Neutrophil (primary cell): ENCODE measurements around the gene ABCA5.

Experiments
- H3K27ac ChIP-seq: fragments of 200-600 bp; sonication (generic); 2 replicates; pipeline ENCODE4 v1.5.1; 2016; ENCODE audit warnings: mild to moderate bottlenecking, moderate library complexity
- H3K27me3 ChIP-seq: fragments of 200-600 bp; sonication (generic); 2 replicates; pipeline ENCODE4 v1.6.0; 2016; ENCODE audit warnings: mild to moderate bottlenecking
- H3K36me3 ChIP-seq: fragments of 200-600 bp; sonication (generic); 2 replicates; pipeline ENCODE4 v1.5.1; 2017
- H3K4me1 ChIP-seq, 2 experiments: fragments of 200-600 bp in 1 of 2; sonication (generic) in 1 of 2; 1 replicate in 1 of 2; 2 replicates in 1 of 2; pipeline versions ENCODE4 v1.5.1 to v1.6.1; 2013 to 2016; ENCODE audit warnings: low read depth in 1 of 2, low read length in 1 of 2, mild to moderate bottlenecking in 1 of 2, moderate library complexity in 1 of 2; ENCODE audit not compliant: control insufficient read depth in 1 of 2, insufficient read depth in 1 of 2
- H3K4me3 ChIP-seq, 2 experiments: fragments of 200-600 bp in 1 of 2; sonication (generic) in 1 of 2; 1 replicate in 1 of 2; 2 replicates in 1 of 2; pipeline ENCODE4 v1.5.1; 2013 to 2016; ENCODE audit warnings: low read depth in 1 of 2, low read length in 1 of 2, mild to moderate bottlenecking in 1 of 2, moderate library complexity in 1 of 2
- H3K9me3 ChIP-seq: fragments of 200-600 bp; sonication (generic); 2 replicates; pipeline ENCODE4 v1.5.1; 2016
- TF ChIP-seq, protein P1 (sequence below): fragments of 200-600 bp; sonication (generic); IDR thresholded peaks from 2 replicates; pipeline ENCODE4 v1.5.1; 2016; ENCODE audit warnings: antibody characterized with exemption

ABCA5 gene

DNA sequence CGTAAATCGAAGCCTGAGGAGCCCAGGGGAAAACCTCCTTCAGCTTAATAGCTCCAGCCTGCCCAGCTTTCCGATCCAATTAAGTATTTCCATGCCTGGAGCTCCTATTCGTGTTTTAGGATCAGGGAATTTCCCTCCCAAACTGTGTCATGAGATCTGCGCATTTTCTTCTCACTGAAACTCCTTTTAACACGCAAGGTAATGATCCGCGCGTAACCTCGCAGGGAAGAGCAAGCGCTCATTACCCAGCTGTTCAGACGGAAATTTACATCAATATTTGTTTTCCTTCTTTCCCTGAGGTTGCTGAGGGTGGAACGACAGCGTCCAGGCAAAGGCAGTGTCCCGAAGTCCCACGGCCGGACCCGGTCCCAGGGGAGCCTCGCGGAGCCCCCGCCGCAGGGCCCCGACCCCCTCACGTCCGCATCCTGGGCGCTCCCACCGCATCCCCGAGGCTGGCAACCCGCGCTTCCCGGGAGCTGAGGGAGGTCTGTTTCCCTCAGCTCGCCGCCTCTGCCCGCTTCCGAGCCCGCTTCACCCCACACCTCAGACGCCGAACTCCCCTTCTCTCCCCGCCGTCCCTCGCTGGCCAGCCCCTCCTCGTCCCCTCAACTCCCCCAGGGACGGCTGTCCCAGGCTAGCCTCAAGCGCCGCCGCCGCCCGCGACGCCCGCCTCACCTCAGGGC lies 415 bp downstream of the ABCA5 start:
- H3K4me1 ChIP-seq = peaks cover 16 to 19% of the 10 kb centered on the region in 2 experiments
- peak overlapping the region; percentile 83 to 84 for H3K4me3 ChIP-seq
- TF ChIP-seq, protein P1, sequence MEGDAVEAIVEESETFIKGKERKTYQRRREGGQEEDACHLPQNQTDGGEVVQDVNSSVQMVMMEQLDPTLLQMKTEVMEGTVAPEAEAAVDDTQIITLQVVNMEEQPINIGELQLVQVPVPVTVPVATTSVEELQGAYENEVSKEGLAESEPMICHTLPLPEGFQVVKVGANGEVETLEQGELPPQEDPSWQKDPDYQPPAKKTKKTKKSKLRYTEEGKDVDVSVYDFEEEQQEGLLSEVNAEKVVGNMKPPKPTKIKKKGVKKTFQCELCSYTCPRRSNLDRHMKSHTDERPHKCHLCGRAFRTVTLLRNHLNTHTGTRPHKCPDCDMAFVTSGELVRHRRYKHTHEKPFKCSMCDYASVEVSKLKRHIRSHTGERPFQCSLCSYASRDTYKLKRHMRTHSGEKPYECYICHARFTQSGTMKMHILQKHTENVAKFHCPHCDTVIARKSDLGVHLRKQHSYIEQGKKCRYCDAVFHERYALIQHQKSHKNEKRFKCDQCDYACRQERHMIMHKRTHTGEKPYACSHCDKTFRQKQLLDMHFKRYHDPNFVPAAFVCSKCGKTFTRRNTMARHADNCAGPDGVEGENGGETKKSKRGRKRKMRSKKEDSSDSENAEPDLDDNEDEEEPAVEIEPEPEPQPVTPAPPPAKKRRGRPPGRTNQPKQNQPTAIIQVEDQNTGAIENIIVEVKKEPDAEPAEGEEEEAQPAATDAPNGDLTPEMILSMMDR = no peak
- H3K27ac ChIP-seq = peak overlapping the region; percentile 85
- H3K9me3 ChIP-seq = no peaks in the 10 kb centered on the region
- peaks cover 18% of the 10 kb centered on the region for H3K27me3 ChIP-seq
- no peaks in the 10 kb centered on the region for H3K36me3 ChIP-seq

DNA sequence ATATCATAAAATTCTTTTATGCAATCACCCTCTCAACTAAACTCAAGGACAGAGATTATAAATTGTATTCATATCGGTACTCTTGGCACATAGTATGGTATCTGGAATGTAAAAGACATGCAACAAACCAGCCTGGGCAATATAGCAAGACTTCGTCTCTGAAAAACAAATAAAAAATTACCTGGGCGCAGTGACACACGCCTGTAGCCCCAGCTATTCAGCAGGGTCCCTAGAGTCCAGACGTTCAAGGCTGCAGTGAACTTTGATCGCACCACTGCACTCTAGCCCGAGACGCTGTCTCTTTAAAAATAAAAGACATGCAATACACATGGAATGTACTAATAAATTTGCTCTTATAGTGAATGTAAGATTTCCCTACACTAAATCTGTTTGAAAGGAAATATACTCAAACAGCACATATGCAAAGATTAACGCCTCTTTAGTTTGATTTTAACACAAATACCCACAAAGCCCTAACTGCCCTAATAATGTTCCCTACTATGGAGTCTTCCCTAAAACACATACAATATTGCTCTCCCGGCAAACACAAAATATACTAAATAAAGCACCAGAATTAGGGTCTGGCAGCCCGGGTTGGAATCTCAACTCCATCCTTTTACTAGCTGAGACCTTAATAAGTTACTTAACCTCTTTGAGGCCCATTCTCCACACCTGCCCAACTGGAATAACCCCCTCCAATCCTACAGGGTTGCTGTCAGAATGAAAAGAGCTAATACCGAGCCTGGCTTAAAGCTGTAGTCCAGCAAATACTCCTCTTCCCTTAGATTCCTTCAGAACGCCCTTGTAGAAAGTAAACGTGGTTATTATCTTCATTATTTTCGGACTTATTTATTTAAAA lies 1.2 kb downstream of the ABCA5 start:
- Histone ChIP-seq H3K9me3 (no peaks in the 10 kb centered on the region), H3K4me3 (peak overlapping the region; percentile 83 to 84), H3K27me3 (peaks cover 11% of the 10 kb centered on the region), H3K36me3 (no peaks in the 10 kb centered on the region), H3K4me1 (peaks cover 16 to 19% of the 10 kb centered on the region in 2 experiments), H3K27ac (no peak overlapping the region)
- TF ChIP-seq, protein P1 = no peak

DNA sequence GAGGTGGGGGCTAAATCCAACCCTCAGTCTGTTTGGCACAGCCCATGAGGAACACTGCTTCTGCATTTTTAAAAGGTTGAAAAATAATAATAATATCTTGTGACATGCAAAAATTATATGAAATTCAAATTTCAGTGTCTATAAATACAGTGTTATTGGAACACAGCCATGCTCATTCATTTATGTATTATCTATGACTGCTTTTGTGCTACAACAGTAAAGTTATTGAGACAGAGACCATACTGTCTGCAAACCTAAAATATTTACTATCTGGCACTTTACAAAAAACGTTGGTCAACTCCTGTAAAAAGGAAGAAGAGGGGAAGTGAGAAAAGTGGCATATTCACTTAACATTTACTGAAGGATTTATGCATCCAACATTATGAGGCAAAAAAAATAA lies 3.1 kb downstream of the ABCA5 start:
- Histone ChIP-seq H3K4me3 (no peak overlapping the region), H3K27ac (no peak overlapping the region), H3K9me3 (no peaks in the 10 kb centered on the region), H3K27me3 (no peaks in the 10 kb centered on the region), H3K36me3 (no peaks in the 10 kb centered on the region), H3K4me1 (peaks cover 16 to 19% of the 10 kb centered on the region in 2 experiments)
- TF ChIP-seq, protein P1 = no peak

DNA sequence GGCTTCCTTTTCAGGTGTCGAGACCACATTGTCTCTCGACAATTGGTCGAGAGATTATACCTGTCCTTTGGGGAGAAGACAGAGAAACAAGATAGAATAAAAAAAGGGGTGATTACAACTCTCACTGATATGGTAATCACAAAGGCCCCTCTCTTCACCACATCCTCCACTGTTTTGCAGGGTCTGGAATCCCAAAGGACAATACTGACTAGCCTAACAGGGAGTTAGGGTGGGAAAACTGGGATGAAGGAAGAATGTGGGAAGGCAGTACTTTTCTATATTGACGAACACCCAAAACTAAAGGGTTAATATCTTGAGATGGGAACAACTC lies 6.1 kb downstream of the ABCA5 start:
- peaks cover 5 to 6% of the 10 kb centered on the region in 2 experiments for H3K4me1 ChIP-seq
- H3K27ac ChIP-seq = no peak overlapping the region
- H3K36me3 ChIP-seq = peaks cover 3% of the 10 kb centered on the region
- H3K4me3 ChIP-seq = no peak overlapping the region
- H3K9me3 ChIP-seq = no peaks in the 10 kb centered on the region
- H3K27me3 ChIP-seq = no peaks in the 10 kb centered on the region
- TF ChIP-seq, protein P1 = no peak

DNA sequence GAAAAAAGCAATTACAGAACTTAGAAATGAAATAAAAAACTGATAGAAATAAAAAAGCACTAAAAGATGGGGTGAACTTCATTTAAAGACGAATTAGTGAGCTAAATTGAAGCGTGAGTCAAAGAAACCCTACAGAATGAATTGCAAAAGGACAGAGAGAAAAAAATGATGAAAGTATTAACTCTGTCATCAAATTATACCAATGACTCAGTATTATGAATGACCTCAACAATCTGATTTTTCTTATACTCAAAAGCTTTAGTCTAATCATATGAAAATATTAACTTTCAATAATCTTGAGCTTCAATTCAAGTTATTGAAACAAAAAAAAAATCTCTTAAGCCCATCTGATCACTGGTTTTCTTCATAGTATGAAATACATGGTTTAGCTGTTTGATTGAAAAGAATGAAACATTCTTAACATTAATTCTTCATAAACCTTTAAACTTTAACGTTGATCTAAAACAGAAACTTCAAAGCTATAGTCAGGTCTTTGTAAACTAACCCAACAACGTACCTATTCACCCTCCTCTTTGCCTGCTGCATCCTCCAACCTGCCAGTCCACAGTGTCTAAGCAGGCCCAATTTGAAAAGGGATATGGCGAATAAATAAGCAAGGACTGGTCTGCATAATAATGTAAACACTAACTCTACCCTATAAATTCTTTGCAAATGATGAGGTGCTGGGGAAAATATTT lies 6.6 kb downstream of the ABCA5 start:
- no peaks in the 10 kb centered on the region for H3K27me3 ChIP-seq
- peaks cover 0 to under 1% of the 10 kb centered on the region in 2 experiments for H3K4me1 ChIP-seq
- no peak overlapping the region for H3K27ac ChIP-seq
- peaks cover 3% of the 10 kb centered on the region for H3K36me3 ChIP-seq
- no peak overlapping the region for H3K4me3 ChIP-seq
- TF ChIP-seq, protein P1 = no peak
- no peaks in the 10 kb centered on the region for H3K9me3 ChIP-seq
